ACC112 (cell line): ENCODE data around the gene ALK.

ENCODE experiments used
- H2AFZ ChIP-seq: fragments of 200-600 bp; sonication (generic); one replicate; pipeline ENCODE4 v1.6.0; 2017; ENCODE audit warnings: antibody characterized with exemption, low read length; ENCODE audit not compliant: unreplicated experiment
- H3K27ac ChIP-seq: fragments of 200-600 bp; sonication (generic); 2 replicates; pipeline ENCODE4 v1.5.1; 2014; ENCODE audit warnings: low read depth, mild to moderate bottlenecking, antibody characterized with exemption, low read length, moderate library complexity
- H3K27me3 ChIP-seq: fragments of 200-600 bp; sonication (generic); 2 replicates; pipeline ENCODE4 v1.6.1; 2014; ENCODE audit warnings: mild to moderate bottlenecking, antibody characterized with exemption, low read length, moderate library complexity, mixed read lengths; ENCODE audit not compliant: insufficient read depth
- H3K36me3 ChIP-seq: fragments of 200-600 bp; sonication (generic); 2 replicates; pipeline ENCODE4 v1.6.1; 2016; ENCODE audit warnings: mild to moderate bottlenecking, antibody characterized with exemption, low read length, moderate library complexity, mixed read lengths; ENCODE audit not compliant: insufficient read depth
- H3K4me1 ChIP-seq: fragments of 200-600 bp; sonication (generic); one replicate; pipeline ENCODE4 v1.6.1; 2016; ENCODE audit warnings: low read length, mixed read lengths; ENCODE audit not compliant: insufficient read depth, unreplicated experiment, control insufficient read depth
- H3K4me3 ChIP-seq: fragments of 200-600 bp; sonication (generic); 2 replicates; pipeline ENCODE4 v1.5.1; 2014; ENCODE audit warnings: mild to moderate bottlenecking, low read depth, low read length
- H3K79me2 ChIP-seq: fragments of 200-600 bp; sonication (generic); one replicate; pipeline ENCODE4 v1.6.0; 2016; ENCODE audit warnings: low read length; ENCODE audit not compliant: control insufficient read depth, unreplicated experiment, insufficient read depth

ALK gene

DNA sequence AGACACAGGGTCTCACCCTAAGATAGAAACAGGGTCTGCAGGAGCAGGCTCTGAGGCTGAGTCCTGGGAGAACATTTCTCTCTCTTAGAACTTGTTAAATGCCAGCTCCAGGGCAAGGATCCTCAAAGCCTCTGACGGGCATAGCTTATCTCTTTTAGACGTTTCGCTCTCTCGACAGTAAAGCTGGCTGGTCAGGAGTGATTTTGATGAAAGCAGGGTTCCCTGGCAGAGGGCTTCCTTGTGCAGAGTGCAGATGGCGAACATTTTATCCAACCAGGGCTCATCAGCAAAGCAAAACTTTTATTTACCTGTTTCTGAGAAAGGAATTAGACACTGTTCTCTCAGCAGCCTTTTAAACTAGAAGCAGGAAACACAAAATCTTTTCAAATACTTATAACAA lies 350.8 kb downstream of the ALK start:
- no peaks in the 10 kb centered on the region for H3K4me1 ChIP-seq
- no peak overlapping the region for H2AFZ ChIP-seq
- H3K27ac ChIP-seq: no peak overlapping the region
- no peak overlapping the region for H3K4me3 ChIP-seq
- no peaks in the 10 kb centered on the region for H3K36me3 ChIP-seq
- peaks cover 33% of the 10 kb centered on the region for H3K27me3 ChIP-seq
- H3K79me2 ChIP-seq: no peaks in the 10 kb centered on the region

GRCh38 chr2:29567906-29568520 lies 353.4 kb downstream of the ALK start:
- no peaks in the 10 kb centered on the region for H3K36me3 ChIP-seq
- H2AFZ ChIP-seq: no peak overlapping the region
- H3K4me1 ChIP-seq: no peaks in the 10 kb centered on the region
- H3K27ac ChIP-seq: no peak overlapping the region
- no peaks in the 10 kb centered on the region for H3K79me2 ChIP-seq
- no peak overlapping the region for H3K4me3 ChIP-seq
- peaks cover 29% of the 10 kb centered on the region for H3K27me3 ChIP-seq

DNA sequence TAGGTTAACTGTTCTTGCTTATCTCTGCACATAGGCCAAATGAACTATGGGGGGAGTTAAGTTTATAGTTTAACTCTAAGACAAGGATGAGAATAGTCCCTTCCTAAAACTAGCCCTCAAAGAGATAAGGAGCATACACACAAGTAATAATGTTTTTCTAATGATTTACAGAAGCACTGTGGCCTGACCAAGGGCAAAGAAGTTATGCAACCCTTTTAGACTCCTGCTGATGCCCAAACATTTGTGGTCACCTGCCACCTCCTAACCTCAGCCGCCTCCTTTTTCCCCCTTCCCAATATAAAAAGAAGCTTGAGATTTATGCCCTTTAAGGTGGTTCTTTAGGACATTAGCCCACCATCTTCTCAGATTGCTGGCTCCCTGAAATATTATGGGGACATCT lies 357.7 kb downstream of the ALK start:
- Histone ChIP-seq H3K36me3 (no peaks in the 10 kb centered on the region), H2AFZ (no peak overlapping the region), H3K27me3 (peaks cover 17% of the 10 kb centered on the region; the same call in 1 of the 2 replicates), H3K4me1 (no peaks in the 10 kb centered on the region), H3K4me3 (no peak overlapping the region), H3K79me2 (no peaks in the 10 kb centered on the region), H3K27ac (no peak overlapping the region)

GRCh38 chr2:29562896-29563295 lies 358.5 kb downstream of the ALK start:
- no peaks in the 10 kb centered on the region for H3K4me1 ChIP-seq

GRCh38 chr2:29562319-29562718 lies 359.1 kb downstream of the ALK start:
- no peaks in the 10 kb centered on the region for H3K79me2 ChIP-seq
- H2AFZ ChIP-seq: no peak overlapping the region
- no peak overlapping the region for H3K27ac ChIP-seq
- H3K27me3 ChIP-seq: 0 out of 2 replicates have a peak, but pooled peaks cover 3% of the 10 kb centered on the region
- no peaks in the 10 kb centered on the region for H3K4me1 ChIP-seq
- H3K4me3 ChIP-seq: no peak overlapping the region
- no peaks in the 10 kb centered on the region for H3K36me3 ChIP-seq

More at GRCh38 chr2:29562896-29563295, 358.5 kb downstream of the ALK start:
- H3K36me3 ChIP-seq: no peaks in the 10 kb centered on the region
- H3K27ac ChIP-seq: no peak overlapping the region
- H2AFZ ChIP-seq: no peak overlapping the region
- H3K4me3 ChIP-seq: no peak overlapping the region
- no peaks in the 10 kb centered on the region for H3K79me2 ChIP-seq
- peaks cover 9% of the 10 kb centered on the region; the same call in 1 of the 2 replicates for H3K27me3 ChIP-seq

GRCh38 chr2:29561628-29562027 lies 359.8 kb downstream of the ALK start:
- Histone ChIP-seq H3K36me3 (no peaks in the 10 kb centered on the region), H3K4me1 (no peaks in the 10 kb centered on the region), H3K27ac (no peak overlapping the region), H3K79me2 (no peaks in the 10 kb centered on the region), H3K27me3 (no peaks in the 10 kb centered on the region), H2AFZ (no peak overlapping the region), H3K4me3 (no peak overlapping the region)

DNA sequence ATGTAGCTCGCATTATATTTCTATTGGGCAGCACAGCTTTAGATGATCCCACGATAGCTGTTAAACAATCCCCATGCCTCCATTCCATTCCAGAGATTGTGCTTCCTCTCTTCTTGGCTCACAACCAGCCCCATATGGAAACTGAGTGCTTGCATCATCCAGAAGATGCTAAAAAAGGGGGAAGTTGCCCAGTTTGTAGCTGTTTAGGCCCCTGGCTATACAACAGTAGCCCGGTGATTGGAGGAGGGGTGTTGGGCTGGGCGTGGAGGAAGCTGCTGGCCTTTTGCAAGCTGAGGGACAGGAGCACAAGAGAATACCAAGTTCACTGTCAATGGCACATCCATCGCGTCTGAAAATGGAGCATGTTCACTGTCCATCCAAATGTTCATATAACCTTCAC lies 360.2 kb downstream of the ALK start:
- H3K27ac ChIP-seq: no peak overlapping the region
- no peaks in the 10 kb centered on the region for H3K79me2 ChIP-seq
- no peaks in the 10 kb centered on the region for H3K36me3 ChIP-seq
- H3K4me3 ChIP-seq: no peak overlapping the region
- 0 out of 2 replicates have a peak, but pooled peaks cover 4% of the 10 kb centered on the region for H3K27me3 ChIP-seq
- no peak overlapping the region for H2AFZ ChIP-seq
- no peaks in the 10 kb centered on the region for H3K4me1 ChIP-seq

DNA sequence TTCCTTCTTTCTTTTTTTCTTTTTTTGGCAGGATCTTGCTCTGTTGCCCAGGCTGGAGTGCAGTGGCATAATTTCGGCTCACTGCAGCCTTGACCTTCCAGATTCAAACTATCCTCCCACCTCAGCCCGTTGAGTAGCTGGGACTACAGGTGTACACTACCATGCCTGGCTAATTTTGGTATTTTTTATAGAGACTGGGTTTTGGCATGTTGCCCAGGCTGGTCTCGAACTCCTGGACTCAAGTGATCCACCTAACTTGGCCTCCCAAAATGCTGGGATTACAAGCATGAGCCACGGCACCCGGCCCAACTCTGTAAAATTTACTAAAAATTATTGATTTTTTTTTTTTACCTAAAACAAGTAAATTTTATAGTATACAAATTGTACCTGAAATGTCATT lies 360.8 kb downstream of the ALK start:
- no peak overlapping the region for H3K4me3 ChIP-seq
- no peaks in the 10 kb centered on the region for H3K4me1 ChIP-seq
- no peaks in the 10 kb centered on the region for H3K36me3 ChIP-seq
- H3K79me2 ChIP-seq: no peaks in the 10 kb centered on the region
- H3K27ac ChIP-seq: no peak overlapping the region
- H2AFZ ChIP-seq: no peak overlapping the region
- H3K27me3 ChIP-seq: peaks cover 9% of the 10 kb centered on the region

GRCh38 chr2:29560030-29560429 lies 361.4 kb downstream of the ALK start:
- peaks cover 11% of the 10 kb centered on the region for H3K27me3 ChIP-seq
- no peak overlapping the region for H3K27ac ChIP-seq
- H3K4me1 ChIP-seq: no peaks in the 10 kb centered on the region
- no peaks in the 10 kb centered on the region for H3K79me2 ChIP-seq
- H3K4me3 ChIP-seq: no peak overlapping the region
- H2AFZ ChIP-seq: no peak overlapping the region
- H3K36me3 ChIP-seq: no peaks in the 10 kb centered on the region

GRCh38 chr2:29559578-29559977 lies 361.8 kb downstream of the ALK start:
- Histone ChIP-seq H3K36me3 (no peaks in the 10 kb centered on the region), H3K27me3 (peaks cover 11% of the 10 kb centered on the region), H3K4me1 (no peaks in the 10 kb centered on the region), H3K79me2 (no peaks in the 10 kb centered on the region), H3K27ac (no peak overlapping the region), H2AFZ (no peak overlapping the region), H3K4me3 (no peak overlapping the region)

DNA sequence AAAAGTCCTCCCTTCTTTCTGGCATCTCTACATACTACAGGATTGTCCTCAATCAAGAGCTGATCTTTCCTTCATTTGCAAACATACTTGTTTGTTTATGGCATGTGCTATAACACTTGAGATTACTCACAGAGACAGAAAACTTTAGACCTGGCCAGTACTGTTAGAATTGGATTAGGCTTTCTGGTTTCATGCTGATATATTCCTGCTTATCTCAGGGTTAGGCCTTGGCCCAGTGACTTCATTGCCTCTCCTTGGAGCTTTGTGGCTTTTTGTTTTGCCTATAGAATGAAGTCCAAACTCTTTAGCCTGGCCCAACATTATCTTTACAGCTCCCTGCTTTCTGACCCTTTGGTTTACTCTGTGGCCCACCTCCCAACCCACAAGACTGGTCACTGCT lies 363.3 kb downstream of the ALK start:
- no peaks in the 10 kb centered on the region for H3K36me3 ChIP-seq
- peaks cover 25% of the 10 kb centered on the region for H3K27me3 ChIP-seq
- no peaks in the 10 kb centered on the region for H3K4me1 ChIP-seq
- H3K79me2 ChIP-seq: no peaks in the 10 kb centered on the region
- no peak overlapping the region for H3K27ac ChIP-seq
- no peak overlapping the region for H2AFZ ChIP-seq
- no peak overlapping the region for H3K4me3 ChIP-seq
